ENCODE data around the gene PLA2G2F. TPM values are rescaled to one million over a fixed set of nuclear protein-coding genes. Genes with fewer than 3 reads are reported as not detected.

PLA2G2F gene
- total and polyA plus RNA-seq, 2 donors (not counting 3 experiments of a cell fraction or from before 2014, with no cell fraction given) = not detected

DNA sequence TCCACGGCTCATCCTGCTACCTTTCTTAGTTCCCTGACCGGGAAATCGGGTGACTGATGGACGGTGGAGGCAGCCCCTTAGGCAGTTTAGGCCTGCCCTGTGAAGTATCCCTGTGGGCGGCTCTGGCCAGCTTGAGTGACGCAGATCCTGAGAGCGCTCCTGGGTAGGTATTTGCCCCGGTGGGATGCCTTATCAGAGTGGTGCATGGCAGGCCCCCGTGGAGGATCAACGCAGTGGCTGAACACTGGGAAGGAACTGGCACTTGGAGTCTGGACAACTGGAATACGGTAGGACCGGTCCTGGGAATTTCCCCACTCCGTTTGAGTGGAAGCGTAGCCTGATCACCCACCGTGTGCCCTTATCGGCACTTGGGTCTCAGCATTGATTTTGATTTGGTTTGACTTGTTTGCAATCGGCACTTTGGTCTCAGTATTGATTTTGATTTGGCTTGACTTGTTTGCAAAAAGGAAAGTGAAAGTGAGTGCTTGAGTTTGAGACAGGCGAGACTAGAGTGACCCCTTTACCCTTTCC lies 15.2 kb downstream of the PLA2G2F start:
- ChIA-PET POLR2A (no interaction called here), CTCF (interaction anchor here (1.5 to 6.7 kb wide), 5 partner anchors 11 to 237 kb away, joined by 3 to 76 read pairs (median 61); no protein-coding TSS in a partner anchor)
- FAIRE-seq (no peak), DNase-seq (ENCODE audit: low read depth, low spot score) (no peak)
- H3K4me1 ChIP-seq (ENCODE audit: control insufficient read depth, extremely low read depth, insufficient read depth, low read length) = peaks cover 4% of the 10 kb centered on the region
- H2AFZ ChIP-seq (ENCODE audit: low read depth, low read length) = no peak overlapping the region
- H3K4me3 ChIP-seq (replicated peaks in 1 of 3; ENCODE audit: insufficient read depth in 1 of 3, low read depth in 1 of 3, low read length in 3 of 3) = no peak overlapping the region
- H3K9ac ChIP-seq (replicated peaks; ENCODE audit: extremely low read depth, insufficient read depth, low read length) = no peak overlapping the region
- BruUV-seq (replicated peaks) = no TSS peak
- TF ChIP-seq POLR2AphosphoS5 (IDR thresholded peaks at IDR 0.05; ENCODE audit: insufficient read depth, low read depth, low read length) = no peak
- no peak for TF ChIP-seq GATA2 (IDR thresholded peaks at IDR 0.05; ENCODE audit: insufficient read depth, insufficient read length, low read depth, low read length)
- no peak for TF ChIP-seq MAX (IDR thresholded peaks at IDR 0.05; ENCODE audit: insufficient read depth, insufficient read length)
- no peak for TF ChIP-seq POLR2A (IDR thresholded peaks at IDR 0.05; ENCODE audit: low read depth, low read length)
- TF ChIP-seq EZH2 (IDR thresholded peaks at IDR 0.05; ENCODE audit: borderline replicate concordance, low read depth, low read length, severe bottlenecking) = no peak
- no peak for TF ChIP-seq CTCF (IDR thresholded peaks at IDR 0.05; ENCODE audit: extremely low read depth in 1 of 2, insufficient read depth in 1 of 2, low read depth in 1 of 2, low read length in 2 of 2)
- no peak for TF ChIP-seq JUN (IDR thresholded peaks at IDR 0.05; ENCODE audit: borderline replicate concordance, insufficient read depth, insufficient read length, low read depth)
- no peak for TF ChIP-seq FOS (IDR thresholded peaks at IDR 0.05; ENCODE audit: borderline replicate concordance, insufficient read depth, low read length)
- TF ChIP-seq MYC (IDR thresholded peaks at IDR 0.05; ENCODE audit: low read depth, low read length) = no peak
- intact Hi-C loops (cut with micrococcal nuclease) (no loop called here), dilution Hi-C loops (cut with MboI; ENCODE audit: extremely low pct_ligation_motif_present, low sequenced_read_pairs) (no loop called here)
- H3K9me1 ChIP-seq (replicated peaks; ENCODE audit: control insufficient read depth, extremely low read depth, insufficient read depth, low read length) = no peaks in the 10 kb centered on the region
- H4K20me1 ChIP-seq (replicated peaks; ENCODE audit: control insufficient read depth, extremely low read depth, insufficient read depth, low read length) = no peaks in the 10 kb centered on the region
- H3K79me2 ChIP-seq (ENCODE audit: control insufficient read depth, insufficient read depth, low read length) = no peaks in the 10 kb centered on the region
- H3K27ac ChIP-seq (ENCODE audit: insufficient read depth, low read depth, low read length) = no peak overlapping the region
- H3K4me2 ChIP-seq (ENCODE audit: insufficient read depth, low read length) = no peak overlapping the region
- no peaks in the 10 kb centered on the region for H3K36me3 ChIP-seq (ENCODE audit: control insufficient read depth in 2 of 2, extremely low read depth in 1 of 2, insufficient read depth in 2 of 2, low read length in 2 of 2)
- no peaks in the 10 kb centered on the region for H3K9me3 ChIP-seq (replicated peaks; ENCODE audit: control insufficient read depth, insufficient read depth, low read length)
- H3K27me3 ChIP-seq (ENCODE audit: control insufficient read depth in 2 of 2, insufficient read depth in 2 of 2, low read length in 2 of 2) = no peaks in the 10 kb centered on the region

All from endothelial cell of umbilical vein (primary cell).